K562 (cell line): ENCODE measurements around the gene SPDEF. TPM values are rescaled to one million over a fixed set of nuclear protein-coding genes. Genes with fewer than 3 reads are reported as not detected.

ENCODE experiments used
- ATAC-seq: fragments of 200-7000 bp; cut with Tn5 transposase; 3 replicates; pipeline ENCODE4 v1.9.1; 2020; ENCODE audit warnings: moderate library complexity
- BruUV-seq: library from RNA; stranded (reverse); fragments of 400-500 nt; replicated peaks from 2 replicates; lab custom pipeline; 2021; lab: Mats Ljungman, UMichigan
- CTCF ChIA-PET: fragments of 300-600 bp; formaldehyde crosslinking; extraction: SDS; loops from one replicate; lab custom pipeline; 2021; ENCODE audit warnings: low intra/inter-chr PET ratio; lab: Yijun Ruan, JAX
- POLR2A ChIA-PET: fragments of 300-600, 350-650 bp; sonication (Branson Sonifier 250); formaldehyde crosslinking; extraction: SDS; loops from one replicate; lab custom pipeline; 2021; ENCODE audit warnings: antibody characterized with exemption, inconsistent platforms; lab: Yijun Ruan, JAX
- DNase-seq, 4 experiments: peaks; one replicate each; pipeline versions ENCODE4 v3.0.0 to v3.0.0-alpha.2; 2011 to 2018; ENCODE audit warnings: low spot score in 3 of 4, mixed read lengths in 3 of 4; ENCODE audit errors: extremely low read depth in 1 of 4
- FAIRE-seq: peaks from 2 replicates; lab custom pipeline; 2011; peaks lifted over from hg19 to GRCh38; lab: Jason Lieb, UNC
- H2AFZ ChIP-seq: 2 replicates; pipeline ENCODE4 v1.6.0; 2011; ENCODE audit warnings: low read depth, low read length, control low read depth, inconsistent platforms
- H3K27ac ChIP-seq: fragments of 200-600 bp; 3 replicates; pipeline ENCODE4 v1.8.0; 2011; ENCODE audit warnings: low read depth, mild to moderate bottlenecking, control low read depth, inconsistent platforms, low read length, moderate library complexity, mixed read lengths; ENCODE audit errors: extremely low read depth
- H3K27me3 ChIP-seq, 2 experiments: fragments of 300-600 bp in 1 of 2; 2 replicates in 1 of 2; 3 replicates in 1 of 2; pipeline versions ENCODE4 v1.6.0 to v1.8.0; 2011; ENCODE audit warnings: inconsistent platforms in 2 of 2, low read length in 2 of 2, mild to moderate bottlenecking in 1 of 2, mixed read lengths in 1 of 2, moderate library complexity in 1 of 2; ENCODE audit not compliant: control insufficient read depth in 2 of 2, insufficient read depth in 2 of 2
- H3K36me3 ChIP-seq: fragments of 300-600 bp; 3 replicates; pipeline ENCODE4 v1.8.0; 2011; ENCODE audit warnings: mild to moderate bottlenecking, low read length, inconsistent platforms; ENCODE audit not compliant: control insufficient read depth, insufficient read depth
- H3K4me1 ChIP-seq, 2 experiments: fragments of 200-600 bp in 1 of 2; replicated peaks in 1 of 2; 2 replicates in 1 of 2; 3 replicates in 1 of 2; pipeline versions ENCODE4 v1.5.1 to v1.8.0; 2011; ENCODE audit warnings: inconsistent platforms in 2 of 2, low read length in 2 of 2, mild to moderate bottlenecking in 1 of 2, mixed read lengths in 1 of 2, moderate library complexity in 1 of 2; ENCODE audit not compliant: control insufficient read depth in 2 of 2, insufficient read depth in 2 of 2
- H3K4me2 ChIP-seq: 2 replicates; pipeline ENCODE4 v1.6.1; 2011; ENCODE audit warnings: low read length, control low read depth, inconsistent platforms, mixed read lengths; ENCODE audit not compliant: insufficient read depth
- H3K4me3 ChIP-seq: fragments of 200-600 bp; sonication (generic), shearing (Covaris generic); 2 replicates; pipeline ENCODE4 v1.5.1; 2016; ENCODE audit warnings: control low read depth, inconsistent platforms
- H3K79me2 ChIP-seq: fragments of 200-600 bp; 3 replicates; pipeline ENCODE4 v1.8.0; 2011; ENCODE audit warnings: low read length, inconsistent platforms; ENCODE audit not compliant: control insufficient read depth, insufficient read depth
- H3K9ac ChIP-seq, 2 experiments: 2 replicates each; pipeline versions ENCODE4 v1.6.0 to v1.6.1; 2011; ENCODE audit warnings: low read depth in 2 of 2, low read length in 2 of 2, control low read depth in 1 of 2, inconsistent platforms in 1 of 2, mild to moderate bottlenecking in 1 of 2, mixed read lengths in 1 of 2; ENCODE audit not compliant: insufficient read depth in 1 of 2
- H3K9me1 ChIP-seq: one replicate; pipeline ENCODE4 v1.6.0; 2011; ENCODE audit warnings: inconsistent platforms, mild to moderate bottlenecking, low read length, moderate library complexity; ENCODE audit not compliant: control insufficient read depth, insufficient read depth
- H3K9me3 ChIP-seq: replicated peaks from 2 replicates; pipeline ENCODE4 v1.5.1; 2011; ENCODE audit warnings: low read depth, low read length, inconsistent platforms; ENCODE audit not compliant: control insufficient read depth, insufficient read depth
- H4K20me1 ChIP-seq: replicated peaks from 2 replicates; pipeline ENCODE4 v1.6.1; 2011; ENCODE audit warnings: low read length, inconsistent platforms, mixed read lengths; ENCODE audit not compliant: control insufficient read depth, insufficient read depth
- ASH1L ChIP-seq: fragments of 450-650 bp; IDR thresholded peaks from 2 replicates; pipeline ENCODE4 v1.6.1; 2018; ENCODE audit warnings: borderline replicate concordance, mild to moderate bottlenecking, low read depth; ENCODE audit not compliant: partially characterized antibody
- FOXM1 ChIP-seq, 2 experiments: fragments of 450-650 bp in 1 of 2; sonication (generic) in 1 of 2; formaldehyde crosslinking in 1 of 2; IDR thresholded peaks; 2 replicates each; pipeline versions ENCODE4 v1.6.1 to v1.9.0; 2017 to 2022; ENCODE audit warnings: low read depth in 2 of 2, mild to moderate bottlenecking in 2 of 2, missing genetic modification reagents in 1 of 2, moderate library complexity in 1 of 2
- KLF1 ChIP-seq: fragments of 450-650 bp; IDR thresholded peaks from 2 replicates; pipeline ENCODE4 v1.6.1; 2016; ENCODE audit warnings: missing genetic modification characterization, missing compliant biosample characterization
- PRDM10 ChIP-seq: fragments of 450-650 bp; IDR thresholded peaks from 2 replicates; pipeline ENCODE4 v1.6.1; 2018; ENCODE audit not compliant: partially characterized antibody
- RBBP5 ChIP-seq: fragments of 200-600 bp; sonication (generic); IDR thresholded peaks from 2 replicates; pipeline ENCODE4 v1.6.1; 2012; ENCODE audit warnings: borderline replicate concordance, mild to moderate bottlenecking, low read length, control low read depth, inconsistent platforms; ENCODE audit not compliant: insufficient read depth, poor library complexity, severe bottlenecking
- SP1 ChIP-seq: sonication (generic); formaldehyde crosslinking; IDR thresholded peaks from 2 replicates; pipeline ENCODE4 v1.8.1; 2022; ENCODE audit warnings: mild to moderate bottlenecking, missing genetic modification reagents
- ZNF778 ChIP-seq: fragments of 450-650 bp; formaldehyde crosslinking; IDR thresholded peaks from 2 replicates; pipeline ENCODE4 v1.4.0; 2020; ENCODE audit warnings: mild to moderate bottlenecking, moderate library complexity
- WGBS: fragments of 100-300 bp; shearing (Covaris generic); methylation state at CpG from one replicate; pipeline ENCODE4 v1.1.6; 2016; ENCODE audit warnings: low coverage, mixed read lengths; ENCODE audit not compliant: insufficient coverage; ENCODE audit errors: missing lambda C conversion rate; 5-methylcytosine and 5-hydroxymethylcytosine counted together
- in situ Hi-C: fragments of 300-500 bp; cut with MboI; formaldehyde crosslinking; loops from 4 replicates; pipeline ENCODE4 v1.15.0; 2018; ENCODE audit warnings: inconsistent platforms, mixed read lengths
- intact Hi-C: fragments of 100-400 bp; cut with micrococcal nuclease; formaldehyde crosslinking; loops from 2 replicates; pipeline ENCODE4 v1.14.2; 2022
- polyA plus RNA-seq, 8 experiments: library from polyadenylated mRNA; depleted of rRNA in 4 of 8; stranded (reverse) in 5 of 8; unstranded in 3 of 8; fragments of >200 nt; fragmentation: Nextera tagmentation in 2 of 8; fragmentation: Illumina TruSeq in 1 of 8; extraction: Ambion mirVana in 2 of 8; extraction: Trizol in 1 of 8; gene quantifications; 2 replicates each; pipeline versions ENCODE4 v1.2.1 to v1.2.3, GENCODE V29; 2011 to 2014; ENCODE audit warnings: inconsistent platforms in 1 of 8, missing spikeins in 1 of 8
- total RNA-seq, 7 experiments: library from RNA; depleted of rRNA in 6 of 7; stranded (reverse); fragments of >200 nt in 6 of 7; fragmentation: Illumina TruSeq in 2 of 7; extraction: Trizol in 2 of 7; gene quantifications; 2 replicates each; pipeline versions ENCODE4 v1.2.1 to v1.2.3, GENCODE V29; 2011 to 2021; ENCODE audit warnings: low replicate concordance in 1 of 7
- TF ChIP-seq, protein P1 (sequence below): sonication (generic); formaldehyde crosslinking; IDR thresholded peaks from 2 replicates; pipeline ENCODE4 v1.4.0; 2020; ENCODE audit warnings: mild to moderate bottlenecking, missing genetic modification reagents

The SPDEF gene
- total and polyA plus RNA-seq, 9 of the 15 experiments (the other 6 are each of a cell fraction or from before 2014, with no cell fraction given), result 0.04 to 0.12 (median 0.11) TPM; not detected in 5

GRCh38 chr6:34522761-34523160 lies 33.4 kb downstream of the SPDEF start:
- H3K4me1 ChIP-seq, result peaks cover 23 to 34% of the 10 kb centered on the region in 2 experiments
- H3K27ac ChIP-seq, result no peak overlapping the region
- ATAC-seq (no peak), DNase-seq (no peak)
- no peaks in the 10 kb centered on the region for H3K9me3 ChIP-seq
- no peaks in the 10 kb centered on the region for H3K27me3 ChIP-seq
- intact Hi-C loops, result no loop called here
- CTCF ChIA-PET, result no interaction called here
- no peaks in the 10 kb centered on the region for H3K9me1 ChIP-seq
- POLR2A ChIA-PET, result interaction anchor here (0.6 to 1.5 kb wide), 2 partner anchors 9 to 10 kb away, joined by 3 to 6 read pairs; no protein-coding TSS in a partner anchor
- H3K4me3 ChIP-seq, result no peak overlapping the region
- BruUV-seq, result no TSS peak
- no peaks in the 10 kb centered on the region for H3K79me2 ChIP-seq
- no peak overlapping the region for H3K4me2 ChIP-seq
- 32% methylated on average over 10 of the region's 10 CpGs for WGBS
- no peak overlapping the region for H2AFZ ChIP-seq
- H4K20me1 ChIP-seq, result no peaks in the 10 kb centered on the region
- TF ChIP-seq, protein P1, sequence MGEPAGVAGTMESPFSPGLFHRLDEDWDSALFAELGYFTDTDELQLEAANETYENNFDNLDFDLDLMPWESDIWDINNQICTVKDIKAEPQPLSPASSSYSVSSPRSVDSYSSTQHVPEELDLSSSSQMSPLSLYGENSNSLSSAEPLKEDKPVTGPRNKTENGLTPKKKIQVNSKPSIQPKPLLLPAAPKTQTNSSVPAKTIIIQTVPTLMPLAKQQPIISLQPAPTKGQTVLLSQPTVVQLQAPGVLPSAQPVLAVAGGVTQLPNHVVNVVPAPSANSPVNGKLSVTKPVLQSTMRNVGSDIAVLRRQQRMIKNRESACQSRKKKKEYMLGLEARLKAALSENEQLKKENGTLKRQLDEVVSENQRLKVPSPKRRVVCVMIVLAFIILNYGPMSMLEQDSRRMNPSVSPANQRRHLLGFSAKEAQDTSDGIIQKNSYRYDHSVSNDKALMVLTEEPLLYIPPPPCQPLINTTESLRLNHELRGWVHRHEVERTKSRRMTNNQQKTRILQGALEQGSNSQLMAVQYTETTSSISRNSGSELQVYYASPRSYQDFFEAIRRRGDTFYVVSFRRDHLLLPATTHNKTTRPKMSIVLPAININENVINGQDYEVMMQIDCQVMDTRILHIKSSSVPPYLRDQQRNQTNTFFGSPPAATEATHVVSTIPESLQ (CRISPR knock-in tag), result no peak
- TF ChIP-seq RBBP5 (no peak), KLF1 (no peak), FOXM1 (IDR thresholded peaks at IDR 0.05; ENCODE audit: low read depth) (no peak), FOXM1 (CRISPR knock-in tag; IDR thresholded peaks at IDR 0.05; ENCODE audit: low read depth) (no peak), ASH1L (no peak), SP1 (no peak), ZNF778 (no peak), PRDM10 (no peak)
- TF ChIP-seq, all 486 proteins: peak for 0
- Histone ChIP-seq H3K9ac (0 out of 4 replicates have a peak overlapping the region, but pooled peaks of 1 of the 2 experiments have one; percentile 8), H3K36me3 (no peaks in the 10 kb centered on the region)
- in situ Hi-C loops, result no loop called here
- FAIRE-seq, result no peak
